Activated CD4-positive, alpha-beta T cell treated with anti-CD3 and anti-CD28 coated beads, Interleukin-2, amount 50 U/mL, for 24 hours (primary cell): ENCODE results near the gene DDX52.
A peak's percentile ranks its signal among the peaks of the same experiment; 100 is the strongest.
"Not testable (repeated sequence)": the region's sequence is repeated elsewhere in the genome, so short reads cannot be mapped to it uniquely, and the experiment has no call there.

Experiments used
- DNase-seq, 2 donors: peaks; one replicate each; pipeline ENCODE4 v3.0.0-alpha.2; 2020; ENCODE audit warnings: low read depth in 1 of 2, low spot score in 1 of 2

The DDX52 gene

GRCh38 chr17:37651849-37652248, 8.6 kb upstream of the DDX52 start:
- no peak for DNase-seq

GRCh38 chr17:37650419-37651003, 7.3 kb upstream of the DDX52 start:
- DNase-seq = no peak

- no peak for DNase-seq
These were observed 5.3 kb upstream of the DDX52 start for GRCh38 chr17:37648555-37648954.

- DNase-seq = no peak
These were observed 4.6 kb upstream of the DDX52 start for GRCh38 chr17:37647856-37648255.

GRCh38 chr17:37643869-37644268, 623 bp upstream of the DDX52 start:
- no peak for DNase-seq

- no peak for DNase-seq
These were observed 565 bp downstream of the DDX52 start for GRCh38 chr17:37642681-37643080.

- no peak for DNase-seq
These were observed 3.2 kb downstream of the DDX52 start for GRCh38 chr17:37640015-37640414.

- no peak for DNase-seq
These were observed 5.3 kb downstream of the DDX52 start for GRCh38 chr17:37637956-37638355.

GRCh38 chr17:37616430-37616829, 26.8 kb downstream of the DDX52 start:
- DNase-seq = not testable (repeated sequence)

- no peak for DNase-seq
These were observed 28.4 kb downstream of the DDX52 start for GRCh38 chr17:37614823-37615222.

GRCh38 chr17:37614391-37614790, 28.9 kb downstream of the DDX52 start:
- no peak for DNase-seq

- no peak for DNase-seq
These were observed 32.3 kb downstream of the DDX52 start for GRCh38 chr17:37610971-37611370.

GRCh38 chr17:37610041-37610420, 33.2 kb downstream of the DDX52 start:
- not testable (repeated sequence) for DNase-seq

- DNase-seq = peak; percentile 86 to 91
These were observed 33.8 kb downstream of the DDX52 start, which contains the start of gene SYNRG for GRCh38 chr17:37609170-37610040. Gene SYNRG (minus strand): TSS chr17:37609418. CDS start chr17:37609355, 63 bp downstream.

GRCh38 chr17:37608351-37609169, 34.7 kb downstream of the DDX52 start:
- DNase-seq = no peak

- DNase-seq = no peak
These were observed 35.5 kb downstream of the DDX52 start for GRCh38 chr17:37607637-37608331.

GRCh38 chr17:37605813-37606505, 37.3 kb downstream of the DDX52 start:
- peak in 1 of 2 donors; percentile 25 for DNase-seq

- DNase-seq = no peak
These were observed 38.2 kb downstream of the DDX52 start for GRCh38 chr17:37605081-37605480.

- DNase-seq = no peak
These were observed 38.7 kb downstream of the DDX52 start for GRCh38 chr17:37604556-37604955.

GRCh38 chr17:37598145-37598544, 45.1 kb downstream of the DDX52 start:
- no peak for DNase-seq
